Keratinocyte (primary cell): Measurements from ENCODE around the gene ATP10D. TPM values are rescaled to one million over a fixed set of nuclear protein-coding genes. Genes with fewer than 3 reads are reported as not detected.

ENCODE experiments used
- DNase-seq: peaks from one replicate; pipeline ENCODE4 v3.0.0-alpha.2; 2011; ENCODE audit warnings: low read depth, missing footprints, low spot score
- FAIRE-seq: peaks from 2 replicates; lab custom pipeline; 2011; peaks lifted over from hg19 to GRCh38; lab: Jason Lieb, UNC
- H2AFZ ChIP-seq: 2 replicates; pipeline ENCODE4 v1.6.0; 2012; ENCODE audit warnings: low read length, control low read depth, inconsistent platforms; ENCODE audit not compliant: control insufficient read depth
- H3K27ac ChIP-seq: 2 replicates; pipeline ENCODE4 v1.5.1; 2011; ENCODE audit warnings: low read length; ENCODE audit not compliant: control insufficient read depth, insufficient read depth
- H3K27me3 ChIP-seq: 3 replicates; pipeline ENCODE4 v1.6.0; 2011; ENCODE audit warnings: low read length; ENCODE audit not compliant: control insufficient read depth, insufficient read depth; ENCODE audit errors: extremely low read depth
- H3K36me3 ChIP-seq, 2 experiments: 2 replicates in 1 of 2; 3 replicates in 1 of 2; pipeline ENCODE4 v1.5.1; 2011; ENCODE audit warnings: low read length in 2 of 2, mild to moderate bottlenecking in 1 of 2; ENCODE audit not compliant: control insufficient read depth in 2 of 2, insufficient read depth in 2 of 2; ENCODE audit errors: extremely low read depth in 1 of 2
- H3K4me1 ChIP-seq: 3 replicates; pipeline ENCODE4 v1.5.1; 2011; ENCODE audit warnings: low read length; ENCODE audit not compliant: control insufficient read depth, insufficient read depth; ENCODE audit errors: extremely low read depth
- H3K4me2 ChIP-seq: 3 replicates; pipeline ENCODE4 v1.6.0; 2011; ENCODE audit warnings: low read depth, low read length; ENCODE audit not compliant: control insufficient read depth, insufficient read depth; ENCODE audit errors: extremely low read depth
- H3K4me3 ChIP-seq, 3 experiments: fragments of 200-600 bp in 1 of 3; sonication (generic) in 1 of 3; 2 replicates in 2 of 3; 3 replicates in 1 of 3; pipeline ENCODE4 v1.5.1; 2011 to 2016; ENCODE audit warnings: low read length in 3 of 3, mild to moderate bottlenecking in 3 of 3, control low read depth in 2 of 3, inconsistent platforms in 1 of 3, low read depth in 1 of 3, mixed read lengths in 1 of 3, mixed run types in 1 of 3, moderate library complexity in 1 of 3; ENCODE audit not compliant: control insufficient read depth in 2 of 3, insufficient read depth in 2 of 3; ENCODE audit errors: extremely low read depth in 1 of 3
- H3K79me2 ChIP-seq: 2 replicates; pipeline ENCODE4 v1.6.0; 2012; ENCODE audit warnings: low read length; ENCODE audit not compliant: control insufficient read depth, insufficient read depth
- H3K9ac ChIP-seq: 3 replicates; pipeline ENCODE4 v1.6.0; 2011; ENCODE audit warnings: low read length; ENCODE audit not compliant: control insufficient read depth, insufficient read depth; ENCODE audit errors: extremely low read depth
- H3K9me1 ChIP-seq: 3 replicates; pipeline ENCODE4 v1.6.0; 2011; ENCODE audit warnings: low read length; ENCODE audit not compliant: control insufficient read depth, insufficient read depth; ENCODE audit errors: extremely low read depth
- H3K9me3 ChIP-seq: 2 replicates; pipeline ENCODE4 v1.5.1; 2012; ENCODE audit warnings: low read depth, low read length; ENCODE audit not compliant: control insufficient read depth
- H4K20me1 ChIP-seq: 3 replicates; pipeline ENCODE4 v1.6.0; 2011; ENCODE audit warnings: low read length; ENCODE audit not compliant: control insufficient read depth, insufficient read depth; ENCODE audit errors: extremely low read depth
- EZH2 ChIP-seq: IDR thresholded peaks from one replicate; pipeline ENCODE4 v1.6.1; 2012; ENCODE audit warnings: inconsistent platforms, mild to moderate bottlenecking, low read length, moderate library complexity
- dilution Hi-C: fragments of 300-500 bp; cut with MboI; formaldehyde crosslinking; loops from one replicate; pipeline ENCODE4 v1.7.0; 2020; ENCODE audit warnings: low sequenced_read_pairs; ENCODE audit not compliant: extremely low pct_ligation_motif_present
- polyA plus RNA-seq, 5 experiments: library from polyadenylated mRNA; depleted of rRNA in 3 of 5; stranded (reverse) in 3 of 5; stranded (forward) in 1 of 5; unstranded in 1 of 5; fragments of >200 nt; gene quantifications; 1 replicate in 1 of 5; 2 replicates in 3 of 5; 3 replicates in 1 of 5; pipeline versions ENCODE4 v1.2.1 to v1.2.3, GENCODE V29; 2011 to 2012; ENCODE audit warnings: missing spikeins in 2 of 5, low read depth in 1 of 5, low replicate concordance in 1 of 5
- TF ChIP-seq, protein P1 (sequence below), 3 experiments: IDR thresholded peaks in 1 of 3; conservative IDR thresholded peaks in 1 of 3; optimal IDR thresholded peaks in 1 of 3; 2 replicates in 2 of 3; 3 replicates in 1 of 3; pipeline versions ENCODE3 to v1.5.1; 2011; ENCODE audit warnings: low read length in 3 of 3, mild to moderate bottlenecking in 3 of 3, moderate library complexity in 2 of 3, control low read depth in 1 of 3, inconsistent platforms in 1 of 3; ENCODE audit not compliant: insufficient read depth in 2 of 3; ENCODE audit errors: extremely low read depth in 1 of 3

The ATP10D gene
- polyA plus RNA-seq, 1 donor (not counting 4 experiments of a cell fraction or from before 2014, with no cell fraction given) = 97.3 TPM

GRCh38 chr4:47473141-47473750 is 11.8 kb upstream of the ATP10D start:
- no peaks in the 10 kb centered on the region for H3K36me3 ChIP-seq
- H3K79me2 ChIP-seq = no peaks in the 10 kb centered on the region
- H2AFZ ChIP-seq = no peak overlapping the region
- no peaks in the 10 kb centered on the region for H3K27me3 ChIP-seq
- FAIRE-seq = no peak
- no peak overlapping the region for H3K27ac ChIP-seq
- no peaks in the 10 kb centered on the region for H4K20me1 ChIP-seq
- no peak overlapping the region for H3K4me2 ChIP-seq
- no peaks in the 10 kb centered on the region for H3K9me1 ChIP-seq
- H3K4me3 ChIP-seq = no peak overlapping the region
- no peak overlapping the region for H3K9ac ChIP-seq
- dilution Hi-C loops = no loop called here
- TF ChIP-seq, protein P1, sequence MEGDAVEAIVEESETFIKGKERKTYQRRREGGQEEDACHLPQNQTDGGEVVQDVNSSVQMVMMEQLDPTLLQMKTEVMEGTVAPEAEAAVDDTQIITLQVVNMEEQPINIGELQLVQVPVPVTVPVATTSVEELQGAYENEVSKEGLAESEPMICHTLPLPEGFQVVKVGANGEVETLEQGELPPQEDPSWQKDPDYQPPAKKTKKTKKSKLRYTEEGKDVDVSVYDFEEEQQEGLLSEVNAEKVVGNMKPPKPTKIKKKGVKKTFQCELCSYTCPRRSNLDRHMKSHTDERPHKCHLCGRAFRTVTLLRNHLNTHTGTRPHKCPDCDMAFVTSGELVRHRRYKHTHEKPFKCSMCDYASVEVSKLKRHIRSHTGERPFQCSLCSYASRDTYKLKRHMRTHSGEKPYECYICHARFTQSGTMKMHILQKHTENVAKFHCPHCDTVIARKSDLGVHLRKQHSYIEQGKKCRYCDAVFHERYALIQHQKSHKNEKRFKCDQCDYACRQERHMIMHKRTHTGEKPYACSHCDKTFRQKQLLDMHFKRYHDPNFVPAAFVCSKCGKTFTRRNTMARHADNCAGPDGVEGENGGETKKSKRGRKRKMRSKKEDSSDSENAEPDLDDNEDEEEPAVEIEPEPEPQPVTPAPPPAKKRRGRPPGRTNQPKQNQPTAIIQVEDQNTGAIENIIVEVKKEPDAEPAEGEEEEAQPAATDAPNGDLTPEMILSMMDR (optimal IDR thresholded peaks at IDR 0.05 in 1 of 3, IDR thresholded peaks at IDR 0.05 in 1 of 3, conservative IDR thresholded peaks at IDR 0.05 in 1 of 3; ENCODE audit: extremely low read depth in 1 of 3, insufficient read depth in 2 of 3, low read length in 3 of 3) = no peak
- no peaks in the 10 kb centered on the region for H3K9me3 ChIP-seq
- H3K4me1 ChIP-seq = peaks cover 13% of the 10 kb centered on the region
- DNase-seq = no peak

GRCh38 chr4:47474799-47475198 is 10.3 kb upstream of the ATP10D start:
- no peak overlapping the region for H2AFZ ChIP-seq
- H3K27ac ChIP-seq = no peak overlapping the region
- no peaks in the 10 kb centered on the region for H3K79me2 ChIP-seq
- no peaks in the 10 kb centered on the region for H3K9me1 ChIP-seq
- FAIRE-seq (no peak), DNase-seq (no peak)
- no peak overlapping the region for H3K9ac ChIP-seq
- H4K20me1 ChIP-seq = no peaks in the 10 kb centered on the region
- peaks cover 18% of the 10 kb centered on the region for H3K4me1 ChIP-seq
- TF ChIP-seq EZH2 = no peak
- TF ChIP-seq, protein P1 (optimal IDR thresholded peaks at IDR 0.05 in 1 of 3, IDR thresholded peaks at IDR 0.05 in 1 of 3, conservative IDR thresholded peaks at IDR 0.05 in 1 of 3; ENCODE audit: extremely low read depth in 1 of 3, insufficient read depth in 2 of 3, low read length in 3 of 3) = no peak
- no peak overlapping the region for H3K4me3 ChIP-seq
- no peak overlapping the region for H3K4me2 ChIP-seq
- H3K9me3 ChIP-seq = no peaks in the 10 kb centered on the region
- no peaks in the 10 kb centered on the region for H3K27me3 ChIP-seq
- no peaks in the 10 kb centered on the region for H3K36me3 ChIP-seq
- dilution Hi-C loops = no loop called here
